Suprapubic skin (tissue), 4 donors: ENCODE results near the gene SYNJ2. TPM values are rescaled to one million over a fixed set of nuclear protein-coding genes. Genes with fewer than 3 reads are reported as not detected.

ENCODE experiments used
- DNase-seq, 2 donors: peaks; one replicate each; pipeline ENCODE4 v3.0.0-alpha.2; 2019; ENCODE audit warnings: low spot score in 2 of 2
- H3K27ac ChIP-seq: fragments of 200-600 bp; sonication (generic); one replicate; pipeline ENCODE4 v1.5.1; 2019
- H3K27me3 ChIP-seq: fragments of 200-600 bp; sonication (generic); one replicate; pipeline ENCODE4 v1.5.1; 2019
- H3K36me3 ChIP-seq: fragments of 200-600 bp; sonication (generic); one replicate; pipeline ENCODE4 v1.5.1; 2019
- H3K4me1 ChIP-seq: fragments of 200-600 bp; sonication (generic); one replicate; pipeline ENCODE4 v1.5.1; 2019
- H3K4me3 ChIP-seq: fragments of 200-600 bp; sonication (generic); one replicate; pipeline ENCODE4 v1.5.1; 2019; ENCODE audit warnings: mild to moderate bottlenecking
- H3K9me3 ChIP-seq: fragments of 200-600 bp; sonication (generic); one replicate; pipeline ENCODE4 v1.5.1; 2019
- CTCF ChIP-seq, 2 donors: fragments of 200-600 bp in 1 of 2; fragments of 450-650 bp in 1 of 2; sonication (generic) in 1 of 2; IDR thresholded peaks; one replicate each; pipeline ENCODE4 v1.5.1; 2016 to 2019; ENCODE audit warnings: antibody characterized with exemption in 2 of 2, mild to moderate bottlenecking in 1 of 2, moderate library complexity in 1 of 2
- EP300 ChIP-seq: sonication (generic); formaldehyde crosslinking; IDR thresholded peaks from one replicate; pipeline ENCODE4 v1.6.1; 2017; ENCODE audit warnings: antibody characterized with exemption
- POLR2A ChIP-seq, 2 donors: fragments of 450-650 bp; IDR thresholded peaks; one replicate each; pipeline ENCODE4 v1.6.1; 2017; ENCODE audit warnings: antibody characterized with exemption in 2 of 2, mild to moderate bottlenecking in 2 of 2, moderate library complexity in 2 of 2
- POLR2AphosphoS5 ChIP-seq, 3 donors: sonication (generic); formaldehyde crosslinking; IDR thresholded peaks; one replicate each; pipeline ENCODE4 v1.6.1; 2017; ENCODE audit warnings: antibody characterized with exemption in 3 of 3
- WGBS: methylation state at CpG from one replicate; pipeline ENCODE4 v1.1.5; 2018; 5-methylcytosine and 5-hydroxymethylcytosine counted together
- total RNA-seq, 4 donors: library from RNA; depleted of rRNA; stranded (reverse); fragments of >200 nt; gene quantifications; one replicate each; pipeline ENCODE4 v1.1.0, GENCODE V29; 2016

Gene SYNJ2
- total RNA-seq, 4 donors from 2014 or later, result 4.3 to 10.7 (median 6.8) TPM

GRCh38 chr6:158103228-158103627 is 121.6 kb downstream of the SYNJ2 start:
- Histone ChIP-seq H3K4me1 (no peaks in the 10 kb centered on the region), H3K27ac (no peak overlapping the region), H3K4me3 (no peak overlapping the region), H3K27me3 (no peaks in the 10 kb centered on the region), H3K36me3 (no peaks in the 10 kb centered on the region), H3K9me3 (no peaks in the 10 kb centered on the region)
- no peak for DNase-seq
- WGBS, result 90% methylated on average over 4 of the region's 4 CpGs
- TF ChIP-seq CTCF (IDR thresholded peaks at IDR 0.05), result no peak
- no peak for TF ChIP-seq POLR2AphosphoS5 (IDR thresholded peaks at IDR 0.05)
- no peak for TF ChIP-seq POLR2A (IDR thresholded peaks at IDR 0.05)
- TF ChIP-seq EP300, result no peak

- TF ChIP-seq POLR2A (IDR thresholded peaks at IDR 0.05), result no peak
- no peak for TF ChIP-seq CTCF (IDR thresholded peaks at IDR 0.05)
- TF ChIP-seq EP300, result no peak
- no peak for TF ChIP-seq POLR2AphosphoS5 (IDR thresholded peaks at IDR 0.05)
- no peaks in the 10 kb centered on the region for H3K27me3 ChIP-seq
- no peak for DNase-seq
- WGBS, result 95% methylated on average over 2 of the region's 2 CpGs
- no peak overlapping the region for H3K4me3 ChIP-seq
- H3K9me3 ChIP-seq, result no peaks in the 10 kb centered on the region
- H3K36me3 ChIP-seq, result peaks cover 3% of the 10 kb centered on the region
- no peaks in the 10 kb centered on the region for H3K4me1 ChIP-seq
- H3K27ac ChIP-seq, result no peak overlapping the region
Measured at GRCh38 chr6:158104696-158105095, 123.0 kb downstream of the SYNJ2 start.

GRCh38 chr6:158109748-158110147 is 128.1 kb downstream of the SYNJ2 start:
- TF ChIP-seq CTCF (IDR thresholded peaks at IDR 0.05), result no peak
- no peak for TF ChIP-seq POLR2AphosphoS5 (IDR thresholded peaks at IDR 0.05)
- no peak for TF ChIP-seq POLR2A (IDR thresholded peaks at IDR 0.05)
- TF ChIP-seq EP300, result no peak
- Histone ChIP-seq H3K4me1 (no peaks in the 10 kb centered on the region), H3K9me3 (no peaks in the 10 kb centered on the region), H3K27ac (no peak overlapping the region), H3K27me3 (no peaks in the 10 kb centered on the region), H3K36me3 (peaks cover 31% of the 10 kb centered on the region), H3K4me3 (no peak overlapping the region)
- 96% methylated on average over 2 of the region's 2 CpGs for WGBS
- no peak for DNase-seq

GRCh38 chr6:158110986-158111385 is 129.3 kb downstream of the SYNJ2 start:
- no peaks in the 10 kb centered on the region for H3K9me3 ChIP-seq
- peaks cover 41% of the 10 kb centered on the region for H3K36me3 ChIP-seq
- H3K4me3 ChIP-seq, result no peak overlapping the region
- no peaks in the 10 kb centered on the region for H3K27me3 ChIP-seq
- H3K4me1 ChIP-seq, result no peaks in the 10 kb centered on the region
- TF ChIP-seq CTCF (IDR thresholded peaks at IDR 0.05) (no peak), POLR2A (IDR thresholded peaks at IDR 0.05) (no peak), EP300 (no peak)
- no peak overlapping the region for H3K27ac ChIP-seq
- WGBS, result 89% methylated on average over 5 of the region's 5 CpGs
- no peak for DNase-seq

- TF ChIP-seq EP300 (no peak), POLR2AphosphoS5 (IDR thresholded peaks at IDR 0.05) (no peak), POLR2A (IDR thresholded peaks at IDR 0.05) (no peak), CTCF (IDR thresholded peaks at IDR 0.05) (no peak)
- H3K27me3 ChIP-seq, result no peaks in the 10 kb centered on the region
- no peak for DNase-seq
- H3K9me3 ChIP-seq, result no peaks in the 10 kb centered on the region
- 95% methylated on average over 5 of the region's 5 CpGs for WGBS
- no peak overlapping the region for H3K4me3 ChIP-seq
- no peak overlapping the region for H3K27ac ChIP-seq
- H3K4me1 ChIP-seq, result no peaks in the 10 kb centered on the region
- H3K36me3 ChIP-seq, result peaks cover 42% of the 10 kb centered on the region
Measured at GRCh38 chr6:158111987-158112386, 130.3 kb downstream of the SYNJ2 start.
